H1 (cell line): Measurements from ENCODE around the gene TRIM67. TPM values are rescaled to one million over a fixed set of nuclear protein-coding genes. Genes with fewer than 3 reads are reported as not detected.

Source experiments
- CTCF ChIA-PET: fragments of 300-600 bp; sonication (Branson Sonifier 250); formaldehyde crosslinking; loops from one replicate; lab custom pipeline; 2021; ENCODE audit not compliant: partially characterized antibody; lab: Charles Lee
- POLR2A ChIA-PET: fragments of 300-600 bp; sonication (Branson Sonifier 250); formaldehyde crosslinking; loops from one replicate; lab custom pipeline; 2021; ENCODE audit warnings: inconsistent platforms; ENCODE audit not compliant: partially characterized antibody; lab: Charles Lee
- DNase-seq, 2 experiments: peaks; one replicate each; pipeline versions ENCODE4 v3.0.0 to v3.0.0-alpha.2; 2010 to 2022; ENCODE audit warnings: low spot score in 2 of 2, low read depth in 1 of 2, mixed read lengths in 1 of 2
- FAIRE-seq: peaks from 2 replicates; lab custom pipeline; 2011; peaks lifted over from hg19 to GRCh38; lab: Jason Lieb, UNC
- H2AFZ ChIP-seq: 2 replicates; pipeline ENCODE4 v1.8.1; 2012; ENCODE audit warnings: low read length, inconsistent platforms
- H2AK5ac ChIP-seq: 2 replicates; pipeline ENCODE4 v1.6.1; 2013; ENCODE audit warnings: low read depth, low read length
- H2BK120ac ChIP-seq: replicated peaks from 2 replicates; pipeline ENCODE3; 2013; ENCODE audit warnings: low read depth, low read length, inconsistent platforms
- H2BK12ac ChIP-seq: 2 replicates; pipeline ENCODE4 v1.6.1; 2013; ENCODE audit warnings: low read depth, low read length
- H2BK15ac ChIP-seq: 2 replicates; pipeline ENCODE4 v1.6.1; 2013; ENCODE audit warnings: low read length
- H2BK20ac ChIP-seq: 2 replicates; pipeline ENCODE4 v1.6.1; 2013; ENCODE audit warnings: low read length
- H2BK5ac ChIP-seq: 2 replicates; pipeline ENCODE4 v1.6.1; 2013; ENCODE audit warnings: low read depth, low read length
- H3K14ac ChIP-seq: 2 replicates; pipeline ENCODE4 v1.6.1; 2013; ENCODE audit warnings: inconsistent platforms; ENCODE audit not compliant: insufficient read length
- H3K18ac ChIP-seq: 2 replicates; pipeline ENCODE4 v1.6.1; 2013; ENCODE audit warnings: low read length; ENCODE audit errors: extremely low read depth
- H3K23ac ChIP-seq: 2 replicates; pipeline ENCODE4 v1.6.1; 2013; ENCODE audit warnings: inconsistent platforms; ENCODE audit not compliant: insufficient read length
- H3K23me2 ChIP-seq: 2 replicates; pipeline ENCODE4 v1.6.1; 2013; ENCODE audit warnings: low read depth, low read length
- H3K27ac ChIP-seq: 2 replicates; pipeline ENCODE4 v1.6.1; 2011; ENCODE audit warnings: low read depth, low read length, inconsistent platforms
- H3K27me3 ChIP-seq, 4 experiments: replicated peaks in 1 of 4; 1 replicate in 1 of 4; 2 replicates in 3 of 4; pipeline versions ENCODE4 v1.6.1 to v1.8.1; 2011 to 2013; ENCODE audit warnings: low read length in 3 of 4, mild to moderate bottlenecking in 3 of 4, inconsistent platforms in 2 of 4, mixed read lengths in 2 of 4, moderate library complexity in 1 of 4; ENCODE audit not compliant: control insufficient read depth in 3 of 4, insufficient read depth in 3 of 4; ENCODE audit errors: extremely low read depth in 1 of 4
- H3K36me3 ChIP-seq, 4 experiments: 2 replicates each; pipeline versions ENCODE4 v1.6.1 to v1.8.1; 2011 to 2013; ENCODE audit warnings: mild to moderate bottlenecking in 4 of 4, low read length in 3 of 4, moderate library complexity in 2 of 4, control low read depth in 1 of 4, inconsistent platforms in 1 of 4; ENCODE audit not compliant: insufficient read depth in 4 of 4, control insufficient read depth in 2 of 4
- H3K4ac ChIP-seq: replicated peaks from 2 replicates; pipeline ENCODE3; 2013; ENCODE audit warnings: low read length, low read depth, mixed read lengths, inconsistent platforms; ENCODE audit not compliant: insufficient read length
- H3K4me1 ChIP-seq, 4 experiments: replicated peaks in 1 of 4; 1 replicate in 1 of 4; 2 replicates in 3 of 4; pipeline versions ENCODE4 v1.6.1 to v1.8.1; 2011 to 2013; ENCODE audit warnings: low read length in 3 of 4, inconsistent platforms in 2 of 4, mixed read lengths in 1 of 4; ENCODE audit not compliant: insufficient read depth in 4 of 4, control insufficient read depth in 3 of 4
- H3K4me2 ChIP-seq, 2 experiments: 2 replicates each; pipeline versions ENCODE4 v1.6.1 to v1.8.1; 2011 to 2013; ENCODE audit warnings: low read depth in 2 of 2, low read length in 2 of 2, control low read depth in 1 of 2, inconsistent platforms in 1 of 2, mild to moderate bottlenecking in 1 of 2; ENCODE audit not compliant: insufficient read depth in 1 of 2
- H3K4me3 ChIP-seq, 4 experiments: fragments of 200-600, 300-600 bp in 1 of 4; sonication (generic), shearing (Covaris generic), sonication (Bioruptor Twin) in 1 of 4; 2 replicates each; pipeline versions ENCODE4 v1.5.1 to v1.8.1; 2011 to 2016; ENCODE audit warnings: low read length in 4 of 4, low read depth in 3 of 4, control low read depth in 2 of 4, inconsistent platforms in 2 of 4, mild to moderate bottlenecking in 2 of 4, mixed read lengths in 1 of 4, moderate library complexity in 1 of 4; ENCODE audit not compliant: insufficient read depth in 2 of 4; ENCODE audit errors: extremely low read depth in 1 of 4
- H3K56ac ChIP-seq: replicated peaks from 2 replicates; pipeline ENCODE3; 2013; ENCODE audit warnings: low read depth, mild to moderate bottlenecking, mixed read lengths, low read length, inconsistent platforms; ENCODE audit not compliant: insufficient read length
- H3K79me1 ChIP-seq: 2 replicates; pipeline ENCODE4 v1.6.1; 2013; ENCODE audit warnings: low read depth, low read length, control low read depth
- H3K79me2 ChIP-seq, 2 experiments: 2 replicates each; pipeline versions ENCODE4 v1.6.1 to v1.8.1; 2012 to 2013; ENCODE audit warnings: low read length in 2 of 2, mild to moderate bottlenecking in 2 of 2, inconsistent platforms in 1 of 2; ENCODE audit not compliant: insufficient read depth in 2 of 2, control insufficient read depth in 1 of 2
- H3K9ac ChIP-seq, 4 experiments: replicated peaks in 1 of 4; 1 replicate in 1 of 4; 2 replicates in 3 of 4; pipeline versions ENCODE4 v1.6.1 to v1.8.1; 2011 to 2013; ENCODE audit warnings: low read depth in 3 of 4, low read length in 3 of 4, control low read depth in 2 of 4, mild to moderate bottlenecking in 2 of 4, moderate library complexity in 2 of 4, inconsistent platforms in 1 of 4; ENCODE audit errors: extremely low read depth in 1 of 4
- H3K9me3 ChIP-seq, 2 experiments: 2 replicates each; pipeline versions ENCODE4 v1.6.1 to v1.8.1; 2012 to 2013; ENCODE audit warnings: mild to moderate bottlenecking in 2 of 2, moderate library complexity in 2 of 2, control low read depth in 1 of 2, inconsistent platforms in 1 of 2, low read depth in 1 of 2, low read length in 1 of 2, mixed read lengths in 1 of 2; ENCODE audit not compliant: insufficient read depth in 2 of 2
- H4K20me1 ChIP-seq, 2 experiments: replicated peaks in 1 of 2; 2 replicates each; pipeline versions ENCODE3 to v1.8.1; 2011 to 2013; ENCODE audit warnings: inconsistent platforms in 2 of 2, low read length in 2 of 2, mild to moderate bottlenecking in 1 of 2; ENCODE audit not compliant: insufficient read depth in 2 of 2, control insufficient read depth in 1 of 2
- H4K5ac ChIP-seq: 2 replicates; pipeline ENCODE4 v1.6.1; 2013; ENCODE audit warnings: low read length, low read depth, mixed read lengths, inconsistent platforms; ENCODE audit not compliant: insufficient read length
- H4K8ac ChIP-seq: 2 replicates; pipeline ENCODE4 v1.8.0; 2013; ENCODE audit warnings: mild to moderate bottlenecking, moderate library complexity, low read length, inconsistent platforms; ENCODE audit not compliant: insufficient read depth; ENCODE audit errors: extremely low read depth
- H4K91ac ChIP-seq: replicated peaks from 2 replicates; pipeline ENCODE3; 2013; ENCODE audit warnings: low read length, mixed read lengths, inconsistent platforms; ENCODE audit not compliant: insufficient read length
- ATF2 ChIP-seq: IDR thresholded peaks from 2 replicates; pipeline ENCODE4 v1.6.1; 2012; ENCODE audit warnings: low read length, inconsistent platforms
- EZH2 ChIP-seq: fragments of 200-600 bp; sonication (generic); IDR thresholded peaks from 2 replicates; pipeline ENCODE4 v1.7.1; 2012; ENCODE audit warnings: low read depth, mild to moderate bottlenecking, moderate library complexity, low read length, inconsistent platforms; ENCODE audit not compliant: severe bottlenecking
- WGBS, 2 experiments: shearing (Covaris generic) in 1 of 2; methylation state at CpG; one replicate each; pipeline versions ENCODE4 v1.1.6 to v1.1.7; 2013 to 2015; ENCODE audit warnings: low lambda C conversion rate in 2 of 2, mixed read lengths in 2 of 2, inconsistent platforms in 1 of 2, low coverage in 1 of 2, missing lambda C conversion rate in 1 of 2; ENCODE audit not compliant: insufficient replicate concordance in 2 of 2, insufficient coverage in 1 of 2, insufficient read length in 1 of 2; ENCODE audit errors: extremely low coverage in 1 of 2, missing lambda C conversion rate in 1 of 2; 5-methylcytosine and 5-hydroxymethylcytosine counted together
- polyA plus RNA-seq, 7 experiments: library from polyadenylated mRNA; depleted of rRNA in 3 of 7; stranded (reverse) in 5 of 7; unstranded in 2 of 7; fragments of >200 nt in 5 of 7; fragments of 200-250 nt in 2 of 7; gene quantifications; 1 replicate in 5 of 7; 2 replicates in 1 of 7; 4 replicates in 1 of 7; pipeline versions ENCODE4 v1.2.1 to v1.2.3, GENCODE V29; 2011 to 2013; ENCODE audit warnings: missing spikeins in 2 of 7, mixed read lengths in 2 of 7
- total RNA-seq: library from RNA; stranded (reverse); fragmentation: NEBNext Ultra II Directional; extraction: Animal tissue kit (Norgen Biotek cat#: 25700); gene quantifications from 2 replicates; pipeline ENCODE4 v1.2.1, GENCODE V29; 2021
- TF ChIP-seq, protein P1 (sequence below): IDR thresholded peaks from 2 replicates; pipeline ENCODE4 v1.6.1; 2012; ENCODE audit warnings: inconsistent platforms

TRIM67 gene
- total and polyA plus RNA-seq, 2 of the 8 experiments (the other 6 are each of a cell fraction or from before 2014, with no cell fraction given) = under 0.01 TPM; not detected in 1

DNA sequence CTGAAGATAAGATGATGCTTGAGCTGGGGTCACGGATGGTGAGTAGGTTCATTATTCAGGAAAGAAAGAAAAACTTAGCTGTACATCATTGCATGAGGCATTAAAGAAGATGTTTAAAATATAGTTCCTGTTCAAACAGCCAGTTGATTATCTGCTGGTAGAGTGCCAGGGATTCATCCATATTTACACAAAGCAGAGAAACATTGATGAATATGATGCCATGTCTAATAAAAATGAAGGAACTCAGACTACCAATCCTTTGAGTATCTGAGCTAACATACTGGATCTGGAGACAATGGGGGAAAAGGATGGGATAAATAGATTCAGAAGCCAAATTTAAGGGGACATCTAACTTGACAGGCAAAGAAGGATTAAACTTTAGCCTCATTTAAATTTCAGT, 14.6 kb downstream of the TRIM67 start:
- Histone ChIP-seq H4K91ac (no peak overlapping the region), H3K27ac (no peak overlapping the region), H3K27me3 (peaks cover 0 to 2% (median 0%) of the 10 kb centered on the region in 4 experiments; a peak in 1 of 7 replicates), H3K4me1 (no peaks in the 10 kb centered on the region), H3K4me3 (no peak overlapping the region), H3K4me2 (no peak overlapping the region), H3K18ac (no peak overlapping the region), H2BK5ac (no peak overlapping the region), H3K36me3 (no peaks in the 10 kb centered on the region), H3K14ac (no peak overlapping the region), H3K9me3 (no peaks in the 10 kb centered on the region), H3K79me2 (no peaks in the 10 kb centered on the region), H4K20me1 (no peaks in the 10 kb centered on the region), H2BK15ac (no peak overlapping the region), H3K9ac (no peak overlapping the region), H3K23ac (no peak overlapping the region), H3K56ac (no peak overlapping the region), H2AFZ (no peak overlapping the region), H3K79me1 (no peaks in the 10 kb centered on the region), H3K4ac (no peak overlapping the region), H2BK120ac (no peak overlapping the region), H2BK12ac (no peak overlapping the region), H4K8ac (no peak overlapping the region), H2AK5ac (no peak overlapping the region), H3K23me2 (no peaks in the 10 kb centered on the region), H2BK20ac (no peak overlapping the region), H4K5ac (no peak overlapping the region)
- ChIA-PET CTCF (interaction anchor here (0.6 to 2.1 kb wide), 3 partner anchors 33 to 217 kb away, joined by 3 to 7 read pairs (median 3); no protein-coding TSS in a partner anchor), POLR2A (no interaction called here)
- TF ChIP-seq EZH2 (no peak), ATF2 (no peak)
- TF ChIP-seq, protein P1, sequence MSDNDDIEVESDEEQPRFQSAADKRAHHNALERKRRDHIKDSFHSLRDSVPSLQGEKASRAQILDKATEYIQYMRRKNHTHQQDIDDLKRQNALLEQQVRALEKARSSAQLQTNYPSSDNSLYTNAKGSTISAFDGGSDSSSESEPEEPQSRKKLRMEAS = no peak
- DNase-seq (no peak), FAIRE-seq (no peak)
- WGBS, 2 experiments = 83% methylated on average over 1 of the region's 1 CpG; no CpG with 5 or more reads in 1 of the 2 experiments
